Caco-2 (cell line): ENCODE data around the gene BCO2. TPM values are rescaled to one million over a fixed set of nuclear protein-coding genes. Genes with fewer than 3 reads are reported as not detected.

Experiments
- BruUV-seq: library from RNA; stranded (reverse); fragments of 400-500 nt; replicated peaks from 2 replicates; lab custom pipeline; 2021; lab: Mats Ljungman, UMichigan
- CTCF ChIA-PET: fragments of 300-600 bp; sonication (Branson Sonifier 250); formaldehyde crosslinking; loops from one replicate; lab custom pipeline; 2022; ENCODE audit warnings: antibody characterized with exemption; lab: Charles Lee
- POLR2A ChIA-PET: fragments of 300-600 bp; sonication (Branson Sonifier 250); formaldehyde crosslinking; loops from one replicate; lab custom pipeline; 2022; ENCODE audit warnings: antibody characterized with exemption; lab: Charles Lee
- DNase-seq, 2 experiments: peaks; one replicate each; pipeline versions ENCODE4 v3.0.0 to v3.0.0-alpha.2; 2020 to 2022
- H3K27me3 ChIP-seq: replicated peaks from 2 replicates; pipeline ENCODE4 v1.6.0; 2011; ENCODE audit warnings: low read length; ENCODE audit not compliant: control insufficient read depth, insufficient read depth
- H3K36me3 ChIP-seq: 2 replicates; pipeline ENCODE4 v1.5.1; 2011; ENCODE audit warnings: low read length; ENCODE audit not compliant: control insufficient read depth, insufficient read depth
- H3K4me1 ChIP-seq: fragments of 250-450 bp; sonication (Bioruptor Pico); 2 replicates; pipeline ENCODE4 v1.5.1; 2020; ENCODE audit warnings: mild to moderate bottlenecking
- H3K4me3 ChIP-seq: 2 replicates; pipeline ENCODE4 v1.5.1; 2011; ENCODE audit warnings: low read depth, mild to moderate bottlenecking, control low read depth, low read length
- H3K9me3 ChIP-seq: fragments of 250-450 bp; sonication (Bioruptor Pico); 2 replicates; pipeline ENCODE4 v1.5.1; 2020; ENCODE audit warnings: mild to moderate bottlenecking, moderate library complexity
- H3K27ac Mint-ChIP-seq: one replicate; pipeline ENCODE4 v1.8.0; 2022; ENCODE audit warnings: mixed read lengths; ENCODE audit not compliant: unreplicated experiment
- H3K27me3 Mint-ChIP-seq: one replicate; pipeline ENCODE4 v1.8.0; 2022; ENCODE audit warnings: mixed read lengths; ENCODE audit not compliant: insufficient read depth, unreplicated experiment
- H3K36me3 Mint-ChIP-seq: one replicate; pipeline ENCODE4 v1.8.0; 2022; ENCODE audit warnings: mild to moderate bottlenecking, mixed read lengths; ENCODE audit not compliant: insufficient read depth, unreplicated experiment
- H3K4me1 Mint-ChIP-seq: one replicate; pipeline ENCODE4 v1.8.0; 2022; ENCODE audit warnings: low read depth, mixed read lengths; ENCODE audit not compliant: unreplicated experiment
- H3K4me3 Mint-ChIP-seq: one replicate; pipeline ENCODE4 v1.8.0; 2022; ENCODE audit warnings: mild to moderate bottlenecking, moderate library complexity, mixed read lengths; ENCODE audit not compliant: unreplicated experiment
- H3K9me3 Mint-ChIP-seq: one replicate; pipeline ENCODE4 v1.8.0; 2022; ENCODE audit warnings: mixed read lengths; ENCODE audit not compliant: unreplicated experiment
- intact Hi-C: fragments of 100-400 bp; cut with micrococcal nuclease; formaldehyde crosslinking; loops from one replicate; pipeline ENCODE4 v1.10.0; 2022; ENCODE audit not compliant: unreplicated experiment
- total RNA-seq: library from RNA; stranded (reverse); gene quantifications from 2 replicates; pipeline ENCODE4 v1.2.3, GENCODE V29; 2022
- TF ChIP-seq, protein P1 (sequence below), 2 experiments: fragments of 200-600 bp in 1 of 2; IDR thresholded peaks; 1 replicate in 1 of 2; 2 replicates in 1 of 2; pipeline versions ENCODE4 v1.5.1 to v1.8.0; 2011 to 2022; ENCODE audit warnings: antibody characterized with exemption in 1 of 2, control low read depth in 1 of 2, inconsistent platforms in 1 of 2, low read depth in 1 of 2, low read length in 1 of 2, mild to moderate bottlenecking in 1 of 2, moderate library complexity in 1 of 2; ENCODE audit not compliant: insufficient read depth in 1 of 2, severe bottlenecking in 1 of 2, unreplicated experiment in 1 of 2

BCO2 gene
- total RNA-seq, 1 experiment from 2014 or later, result 2.2 TPM

DNA sequence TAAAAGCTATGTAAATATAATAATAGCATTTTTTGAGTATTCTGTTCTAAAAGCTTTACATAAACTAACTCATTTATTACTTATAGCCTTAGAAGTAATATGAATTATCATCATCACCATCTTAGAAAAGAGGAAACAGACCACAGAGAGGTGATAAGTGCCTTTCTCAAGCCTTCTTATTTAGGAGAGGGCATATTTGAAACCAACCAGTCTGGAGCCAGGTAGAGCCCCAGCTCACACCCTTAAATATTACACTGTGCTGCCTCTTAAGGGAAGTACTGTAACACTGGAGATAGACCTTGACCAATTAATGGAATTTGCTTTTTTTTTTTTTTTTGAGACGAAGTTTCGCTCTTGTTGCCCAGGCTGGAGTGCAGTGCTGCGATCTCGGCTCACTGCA lies 2.3 kb downstream of the BCO2 start:
- CTCF ChIA-PET, result no interaction called here
- Mint-ChIP-seq H3K4me3 (no peak overlapping the region), H3K36me3 (peaks cover 6% of the 10 kb centered on the region), H3K27me3 (peaks cover 14% of the 10 kb centered on the region), H3K27ac (no peak overlapping the region), H3K9me3 (no peaks in the 10 kb centered on the region), H3K4me1 (peaks cover 21% of the 10 kb centered on the region)
- POLR2A ChIA-PET, result interaction anchor here (0.7 kb wide), 1 partner anchor 12 kb away, joined by 3 read pairs; no protein-coding TSS in a partner anchor
- DNase-seq, result no peak
- BruUV-seq, result no TSS peak
- H3K27me3 ChIP-seq, result no peaks in the 10 kb centered on the region
- TF ChIP-seq, protein P1, sequence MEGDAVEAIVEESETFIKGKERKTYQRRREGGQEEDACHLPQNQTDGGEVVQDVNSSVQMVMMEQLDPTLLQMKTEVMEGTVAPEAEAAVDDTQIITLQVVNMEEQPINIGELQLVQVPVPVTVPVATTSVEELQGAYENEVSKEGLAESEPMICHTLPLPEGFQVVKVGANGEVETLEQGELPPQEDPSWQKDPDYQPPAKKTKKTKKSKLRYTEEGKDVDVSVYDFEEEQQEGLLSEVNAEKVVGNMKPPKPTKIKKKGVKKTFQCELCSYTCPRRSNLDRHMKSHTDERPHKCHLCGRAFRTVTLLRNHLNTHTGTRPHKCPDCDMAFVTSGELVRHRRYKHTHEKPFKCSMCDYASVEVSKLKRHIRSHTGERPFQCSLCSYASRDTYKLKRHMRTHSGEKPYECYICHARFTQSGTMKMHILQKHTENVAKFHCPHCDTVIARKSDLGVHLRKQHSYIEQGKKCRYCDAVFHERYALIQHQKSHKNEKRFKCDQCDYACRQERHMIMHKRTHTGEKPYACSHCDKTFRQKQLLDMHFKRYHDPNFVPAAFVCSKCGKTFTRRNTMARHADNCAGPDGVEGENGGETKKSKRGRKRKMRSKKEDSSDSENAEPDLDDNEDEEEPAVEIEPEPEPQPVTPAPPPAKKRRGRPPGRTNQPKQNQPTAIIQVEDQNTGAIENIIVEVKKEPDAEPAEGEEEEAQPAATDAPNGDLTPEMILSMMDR (IDR thresholded peaks at IDR 0.05; ENCODE audit: insufficient read depth in 1 of 2, low read depth in 1 of 2, low read length in 1 of 2, severe bottlenecking in 1 of 2, unreplicated experiment in 1 of 2), result no peak
- H3K4me3 ChIP-seq, result no peak overlapping the region
- intact Hi-C loops, result no loop called here
- H3K4me1 ChIP-seq, result peaks cover 14% of the 10 kb centered on the region
- H3K9me3 ChIP-seq, result no peaks in the 10 kb centered on the region
- no peaks in the 10 kb centered on the region for H3K36me3 ChIP-seq

DNA sequence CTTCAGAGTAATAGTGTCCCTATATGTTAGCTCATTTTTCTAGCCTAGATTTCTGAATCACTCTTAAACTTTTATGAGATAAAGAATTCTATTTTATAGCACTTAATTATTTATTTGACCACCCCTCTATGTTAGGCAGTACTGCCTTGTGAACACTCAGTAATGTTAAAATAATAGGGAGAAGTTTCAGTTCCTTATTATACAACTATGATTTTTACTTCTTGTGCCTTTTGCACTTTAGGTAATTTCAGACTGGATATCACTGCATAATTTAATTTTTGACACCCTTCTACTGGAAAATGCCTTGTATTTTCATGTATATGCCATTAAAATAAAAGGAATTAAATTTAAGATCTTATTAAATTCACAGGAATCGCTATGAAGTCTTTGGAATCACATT lies 3.1 kb downstream of the BCO2 start:
- POLR2A ChIA-PET, result no interaction called here
- no peaks in the 10 kb centered on the region for H3K36me3 ChIP-seq
- intact Hi-C loops, result no loop called here
- no peaks in the 10 kb centered on the region for H3K9me3 ChIP-seq
- peaks cover 14% of the 10 kb centered on the region for H3K4me1 ChIP-seq
- TF ChIP-seq, protein P1 (IDR thresholded peaks at IDR 0.05; ENCODE audit: insufficient read depth in 1 of 2, low read depth in 1 of 2, low read length in 1 of 2, severe bottlenecking in 1 of 2, unreplicated experiment in 1 of 2), result no peak
- peaks cover 14% of the 10 kb centered on the region for H3K27me3 Mint-ChIP-seq
- peaks cover 21% of the 10 kb centered on the region for H3K4me1 Mint-ChIP-seq
- H3K4me3 ChIP-seq, result no peak overlapping the region
- DNase-seq, result no peak
- no peaks in the 10 kb centered on the region for H3K9me3 Mint-ChIP-seq
- CTCF ChIA-PET, result no interaction called here
- H3K4me3 Mint-ChIP-seq, result no peak overlapping the region
- no peaks in the 10 kb centered on the region for H3K27me3 ChIP-seq
- H3K36me3 Mint-ChIP-seq, result peaks cover 6% of the 10 kb centered on the region
- BruUV-seq, result no TSS peak
- H3K27ac Mint-ChIP-seq, result no peak overlapping the region

DNA sequence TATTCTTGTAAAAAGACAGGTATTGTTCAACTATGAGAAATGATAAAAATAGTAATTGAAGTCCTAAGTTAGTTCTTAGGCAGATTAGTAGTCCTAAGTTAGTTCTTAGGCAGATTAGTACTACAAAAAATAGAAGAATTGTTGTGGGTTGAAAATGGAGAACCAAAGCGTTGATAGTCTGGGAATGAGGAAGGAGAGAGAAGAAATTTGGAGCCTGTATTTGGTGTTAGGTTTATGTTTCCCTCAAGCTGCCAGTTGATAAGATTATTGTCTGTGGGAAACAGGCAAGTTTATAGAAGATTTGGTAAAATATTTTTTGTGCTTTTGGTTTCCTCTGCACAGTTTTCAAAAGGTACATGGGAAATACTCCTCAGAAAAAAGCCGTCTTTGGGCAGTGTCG lies 3.6 kb downstream of the BCO2 start:
- Mint-ChIP-seq H3K9me3 (no peaks in the 10 kb centered on the region), H3K4me1 (peaks cover 21% of the 10 kb centered on the region), H3K27ac (no peak overlapping the region), H3K27me3 (peaks cover 14% of the 10 kb centered on the region), H3K36me3 (peaks cover 6% of the 10 kb centered on the region), H3K4me3 (no peak overlapping the region)
- DNase-seq, result no peak
- Histone ChIP-seq H3K27me3 (no peaks in the 10 kb centered on the region), H3K9me3 (no peaks in the 10 kb centered on the region), H3K36me3 (no peaks in the 10 kb centered on the region), H3K4me1 (peaks cover 14% of the 10 kb centered on the region), H3K4me3 (no peak overlapping the region)
- BruUV-seq, result no TSS peak
- CTCF ChIA-PET, result no interaction called here
- POLR2A ChIA-PET, result no interaction called here
- TF ChIP-seq, protein P1 (IDR thresholded peaks at IDR 0.05; ENCODE audit: insufficient read depth in 1 of 2, low read depth in 1 of 2, low read length in 1 of 2, severe bottlenecking in 1 of 2, unreplicated experiment in 1 of 2), result no peak
- intact Hi-C loops, result no loop called here
